CD4-positive, alpha-beta T cell treated with Interleukin-21 for 1 hour (primary cell): ENCODE data around the gene SLBP.

Experiments used
- DNase-seq: peaks from one replicate; pipeline ENCODE4 v3.0.0-alpha.2; 2020

SLBP gene

DNA sequence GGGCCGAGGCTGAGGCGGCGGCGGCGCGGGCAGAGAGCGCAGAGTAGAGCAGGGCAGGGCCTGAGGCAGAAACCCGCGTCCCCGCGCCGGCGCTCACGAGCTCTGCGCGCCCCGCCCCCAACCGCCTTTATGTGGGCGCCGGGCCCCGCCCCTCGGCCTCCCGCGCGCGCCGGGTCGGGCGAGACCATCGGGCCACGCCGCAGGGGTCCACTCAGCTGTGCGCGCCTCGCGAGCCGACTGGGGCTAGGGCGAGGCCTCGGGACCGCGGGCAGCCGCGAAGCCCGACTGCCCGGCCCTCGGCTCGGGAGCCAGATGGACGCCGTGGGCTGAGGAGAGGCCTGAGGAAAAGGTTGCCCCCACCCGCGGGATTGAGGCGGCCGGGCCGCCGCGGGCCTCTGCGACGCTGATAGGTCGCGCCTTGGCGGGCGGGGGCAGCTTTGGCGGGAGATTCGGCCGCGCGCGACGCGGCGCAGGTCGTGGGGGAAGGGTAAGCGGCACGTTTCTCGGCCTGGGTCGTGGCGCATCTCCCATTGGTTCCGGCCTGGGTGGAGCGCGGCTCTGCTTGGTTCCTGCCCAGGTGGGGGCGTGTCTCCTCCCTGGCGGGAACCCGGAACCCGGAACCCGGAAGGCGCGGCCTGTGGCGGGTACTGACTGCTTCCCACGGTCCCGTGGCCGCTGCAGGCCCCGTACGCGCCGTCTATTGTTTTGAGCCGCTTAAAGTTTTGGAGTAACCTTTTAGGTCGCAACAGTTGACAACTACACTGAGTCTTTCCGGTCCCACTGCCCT is at the start of gene SLBP:
Gene SLBP (minus strand): TSS at position 104 of the 787 bp plus-strand sequence. CDS start 131 bp downstream, outside the sequence.
- peak; percentile 99 for DNase-seq

DNA sequence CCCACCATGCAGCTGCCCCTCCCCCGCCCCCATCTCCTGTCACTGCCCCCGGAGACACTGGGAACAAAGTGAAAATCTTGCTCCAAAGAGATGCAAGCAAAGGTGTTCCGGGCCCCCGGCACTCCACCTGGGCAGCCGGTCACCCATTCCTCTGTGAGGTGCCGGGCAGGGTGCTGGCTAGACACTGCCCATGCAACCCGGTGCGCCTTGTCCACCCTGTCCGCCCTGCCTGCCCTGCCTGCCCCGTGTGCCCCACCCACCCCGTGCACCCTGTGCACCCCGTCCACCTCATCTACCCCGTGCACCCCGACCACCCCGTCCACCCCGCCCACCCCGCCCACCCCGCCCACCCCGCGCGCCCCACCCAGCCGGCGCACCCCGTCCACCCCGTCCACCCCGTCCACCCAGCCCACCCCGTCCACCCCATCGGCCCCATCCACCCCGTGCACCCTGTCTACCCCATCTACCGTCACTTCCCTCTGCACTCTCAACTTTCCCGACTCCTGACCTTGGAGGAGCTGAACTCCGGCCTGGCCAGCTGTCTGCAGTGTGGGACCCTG is 49.1 kb upstream of the SLBP start:
- DNase-seq, result no peak

DNA sequence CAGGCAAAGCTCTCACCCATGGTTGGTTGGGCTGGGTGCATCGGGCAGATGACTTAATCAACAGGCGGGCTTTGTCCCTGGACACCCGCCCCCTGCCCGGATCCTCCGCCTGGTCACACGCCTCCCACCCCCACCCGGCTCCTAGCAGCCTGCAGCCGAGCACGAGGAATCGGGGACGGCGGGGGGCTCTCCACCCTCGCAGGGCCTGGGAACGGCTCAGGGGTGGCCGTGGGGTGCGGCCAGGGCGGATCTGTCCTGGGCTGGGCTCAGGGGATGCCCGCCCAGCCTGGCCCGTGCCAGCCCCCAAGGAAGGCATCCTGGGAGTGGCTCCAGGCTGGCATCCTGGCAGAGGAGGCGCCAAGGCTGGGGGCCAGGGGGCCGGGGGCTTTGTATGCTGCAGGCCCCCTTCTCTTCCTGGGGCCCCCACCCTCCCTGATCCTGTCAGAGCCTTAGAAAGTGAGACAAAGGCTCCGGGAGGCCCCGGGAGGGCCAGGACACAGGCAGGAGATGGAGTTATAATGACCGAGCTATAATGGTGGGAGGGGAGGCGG is 48.5 kb upstream of the SLBP start:
- no peak for DNase-seq

DNA sequence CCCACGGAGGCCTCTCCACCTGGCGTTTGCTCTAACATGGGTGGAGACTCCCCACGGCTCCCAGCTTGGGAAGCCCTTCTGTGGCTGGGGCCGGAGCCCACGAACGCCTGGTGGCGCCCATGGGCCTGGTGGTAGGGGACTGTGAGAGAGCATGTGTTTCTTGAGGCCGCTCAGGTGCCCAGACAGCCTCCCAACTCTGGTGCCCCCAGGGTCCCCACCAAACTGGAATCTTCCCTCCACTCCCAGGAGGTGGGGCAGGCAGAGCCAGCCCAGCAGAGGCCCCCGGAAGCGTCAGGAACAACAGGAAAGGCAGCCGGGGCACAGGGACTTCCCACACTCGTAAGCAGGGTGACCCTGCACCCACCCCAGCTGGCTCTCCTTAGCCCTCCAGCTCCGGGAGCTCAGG is 47.7 kb upstream of the SLBP start:
- no peak for DNase-seq

DNA sequence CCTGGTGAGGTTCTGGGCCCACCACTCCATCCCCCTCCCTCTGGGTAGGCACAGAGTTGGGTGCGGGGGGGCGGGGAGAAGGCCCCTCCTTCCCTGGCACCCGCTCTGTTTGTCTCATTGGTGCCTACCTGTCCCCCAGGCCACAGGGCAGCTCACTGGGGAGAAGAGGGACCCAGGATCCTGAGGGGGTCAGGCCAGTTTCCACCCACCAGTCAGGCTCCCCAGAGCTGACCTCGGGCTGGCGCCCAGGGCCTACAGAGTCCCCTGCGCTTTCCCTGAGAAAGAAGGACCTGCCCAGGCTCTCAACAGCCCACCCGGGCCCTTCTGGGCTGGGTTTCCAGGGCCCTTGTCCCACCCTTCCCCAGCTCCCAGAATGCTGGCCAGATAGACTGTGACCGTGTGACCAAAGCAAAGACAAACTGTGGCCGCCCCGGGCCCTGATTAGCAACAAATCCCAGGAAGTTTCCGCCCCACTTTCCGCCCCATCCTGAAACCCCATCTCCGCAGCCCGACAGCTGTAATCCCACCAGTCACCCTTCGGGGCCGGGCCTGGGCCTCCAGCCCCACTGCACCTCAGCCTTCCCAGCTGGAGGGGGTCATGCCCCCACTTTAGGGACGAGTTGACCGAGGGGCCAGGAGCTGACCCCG is 47.2 kb upstream of the SLBP start:
- DNase-seq, result no peak

DNA sequence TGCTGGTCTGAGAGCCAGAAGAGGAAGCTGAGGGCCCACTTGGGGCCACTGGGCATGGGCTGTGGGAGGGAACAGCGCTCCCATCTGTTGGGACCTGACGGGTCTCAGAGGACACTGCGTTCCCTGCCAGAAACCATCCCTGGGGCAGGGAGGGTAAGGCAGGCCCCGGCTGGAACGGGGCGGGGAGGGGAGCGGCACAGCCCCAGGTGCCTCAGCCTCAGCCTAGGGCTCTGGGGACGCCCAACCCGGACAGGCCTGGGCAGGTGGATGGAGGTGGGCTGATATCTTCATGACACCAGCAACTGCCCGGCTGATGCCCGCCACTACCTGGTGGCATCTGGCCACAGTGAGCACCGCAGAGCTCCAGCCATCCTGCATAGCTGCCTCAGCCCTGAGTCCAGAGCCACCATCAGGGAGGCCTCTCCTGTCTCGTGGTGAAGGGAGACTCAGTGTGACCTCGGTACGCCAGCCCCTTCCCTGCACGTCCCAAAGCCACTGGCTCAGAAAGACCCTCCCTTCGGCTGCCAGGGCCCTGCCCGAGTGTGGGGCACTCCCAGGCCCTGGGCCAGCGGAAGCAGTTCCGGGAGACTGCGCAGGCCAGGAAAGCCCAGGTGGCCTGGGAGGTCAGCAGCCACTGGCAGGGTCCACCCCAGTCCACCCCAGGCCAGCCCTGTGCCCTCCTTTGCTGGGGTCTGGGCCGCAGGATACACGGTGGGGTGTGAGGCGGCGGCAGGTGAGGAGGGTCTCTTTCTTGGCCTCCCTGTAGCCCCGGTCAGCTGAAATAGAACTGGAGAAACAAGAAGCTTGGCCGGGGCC is 46.4 kb upstream of the SLBP start:
- no peak for DNase-seq

DNA sequence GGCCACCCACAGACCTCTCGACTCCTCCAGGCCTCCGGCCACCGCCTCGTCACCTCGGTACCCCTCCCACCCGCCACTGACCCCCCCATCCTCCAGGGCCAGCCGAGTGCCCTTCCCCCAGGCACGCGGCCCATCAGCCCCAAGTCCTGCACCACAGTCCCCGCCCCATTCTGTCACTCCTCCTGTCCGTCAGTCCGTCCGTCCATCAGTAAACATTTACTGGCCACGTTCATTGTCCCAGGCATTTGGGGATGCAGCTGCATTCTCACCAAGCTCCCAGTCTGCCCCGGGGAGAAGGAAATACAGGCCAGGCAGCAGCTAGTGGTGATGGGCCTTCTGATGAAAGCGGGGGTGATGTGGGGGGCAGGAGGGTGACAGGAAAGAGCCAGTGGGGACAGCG is 45.7 kb upstream of the SLBP start:
- no peak for DNase-seq

DNA sequence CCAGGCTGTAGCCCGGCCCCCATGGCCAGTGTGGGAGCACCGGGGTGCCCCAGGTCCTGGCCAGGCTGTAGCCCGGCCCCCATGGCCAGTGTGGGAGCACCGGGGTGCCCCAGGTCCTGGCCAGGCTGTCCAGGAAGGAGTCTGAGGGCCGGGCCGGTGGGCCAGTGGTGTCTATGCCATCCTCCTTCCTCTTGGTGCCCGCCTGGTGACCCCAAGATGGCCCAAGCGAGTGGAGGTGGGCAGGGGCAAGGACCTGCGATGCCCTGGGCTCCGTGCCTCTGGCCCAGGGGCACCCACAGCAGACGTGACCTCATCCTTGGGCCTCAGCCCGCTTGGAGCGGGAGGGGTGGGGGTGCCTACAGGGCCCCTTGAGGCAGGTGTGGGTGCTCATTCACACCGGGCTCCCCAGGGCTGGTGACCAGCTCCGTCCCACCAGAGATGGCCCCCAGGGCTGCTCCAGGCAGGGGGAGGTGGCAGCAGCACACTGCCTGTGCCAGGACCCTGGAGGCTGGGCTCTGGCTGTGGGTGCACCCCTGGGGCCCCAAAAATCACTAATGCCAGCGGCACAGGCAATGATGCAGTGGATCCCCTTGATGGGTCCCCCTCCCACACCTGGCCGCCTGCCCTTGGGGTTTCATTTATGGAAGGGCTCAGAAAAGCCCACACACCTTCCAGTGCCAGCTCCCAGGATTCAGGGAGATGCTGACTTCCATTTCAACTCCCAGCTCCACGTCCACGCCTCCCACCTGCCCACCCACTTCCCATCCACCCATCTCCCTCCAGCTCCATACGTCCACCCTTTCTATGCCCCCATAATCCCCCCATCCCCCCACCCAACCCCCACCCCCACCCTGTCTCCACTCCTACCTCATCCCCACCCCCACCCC is 45.0 kb upstream of the SLBP start:
- no peak for DNase-seq

DNA sequence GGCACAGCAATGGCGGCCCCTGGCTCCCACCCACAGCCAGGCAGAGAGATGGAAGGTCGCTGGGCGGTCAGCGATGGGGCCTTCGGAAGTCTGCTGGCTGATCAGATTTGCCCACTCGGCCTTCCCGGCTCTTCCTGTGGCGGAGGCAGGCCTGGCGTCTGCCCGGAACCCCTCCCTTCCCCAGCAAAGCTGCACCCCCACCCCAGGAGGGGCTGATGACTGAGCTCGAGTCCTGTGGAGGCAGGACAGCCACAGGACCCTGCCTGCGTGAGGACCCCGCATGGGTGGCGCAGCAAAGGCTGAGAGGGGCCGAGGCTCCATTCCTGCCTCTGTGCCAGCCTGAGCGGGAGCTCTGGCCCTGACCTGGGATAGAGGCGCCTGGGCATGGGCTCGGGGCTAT is 44.0 kb upstream of the SLBP start:
- no peak for DNase-seq

DNA sequence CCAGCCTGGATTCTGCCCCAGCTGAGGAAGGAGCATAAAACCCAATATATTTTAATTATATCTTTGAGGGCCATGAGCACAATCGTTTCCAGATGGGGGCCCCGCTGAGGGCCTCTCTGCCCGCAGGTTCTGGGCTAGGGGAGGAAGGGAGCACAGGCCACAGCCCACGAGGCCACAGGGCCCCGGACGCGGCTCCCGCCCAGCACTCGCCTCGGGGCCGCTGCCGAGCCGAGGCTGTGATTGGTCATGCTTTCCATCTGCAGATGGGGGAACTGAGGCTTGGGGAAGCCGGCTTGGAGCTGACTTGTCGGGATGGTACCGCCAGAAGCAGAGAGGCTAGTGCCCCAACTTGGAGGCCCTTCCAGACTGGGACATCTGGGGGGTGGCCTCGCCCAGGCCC is 43.2 kb upstream of the SLBP start:
- no peak for DNase-seq

DNA sequence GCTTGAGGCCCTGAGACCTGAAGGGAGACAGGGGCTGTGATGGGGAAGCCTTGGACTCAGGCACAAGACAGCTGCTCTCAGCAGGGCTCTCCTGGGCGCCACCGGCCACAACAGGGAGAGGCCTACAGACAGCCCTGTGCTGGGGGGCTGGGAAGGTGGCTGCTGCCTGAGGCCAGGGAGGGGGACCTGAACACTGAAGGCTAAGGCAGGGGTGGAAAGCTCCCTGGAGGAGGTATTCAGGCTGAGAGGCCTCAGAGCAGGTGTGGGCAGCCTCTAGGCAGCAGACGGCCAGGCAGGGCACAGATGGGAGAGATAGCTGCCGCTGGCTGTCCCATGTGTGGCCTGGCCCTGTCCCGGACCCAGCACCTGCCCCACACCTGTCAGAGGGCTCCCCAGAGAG is 42.2 kb upstream of the SLBP start:
- DNase-seq, result no peak

DNA sequence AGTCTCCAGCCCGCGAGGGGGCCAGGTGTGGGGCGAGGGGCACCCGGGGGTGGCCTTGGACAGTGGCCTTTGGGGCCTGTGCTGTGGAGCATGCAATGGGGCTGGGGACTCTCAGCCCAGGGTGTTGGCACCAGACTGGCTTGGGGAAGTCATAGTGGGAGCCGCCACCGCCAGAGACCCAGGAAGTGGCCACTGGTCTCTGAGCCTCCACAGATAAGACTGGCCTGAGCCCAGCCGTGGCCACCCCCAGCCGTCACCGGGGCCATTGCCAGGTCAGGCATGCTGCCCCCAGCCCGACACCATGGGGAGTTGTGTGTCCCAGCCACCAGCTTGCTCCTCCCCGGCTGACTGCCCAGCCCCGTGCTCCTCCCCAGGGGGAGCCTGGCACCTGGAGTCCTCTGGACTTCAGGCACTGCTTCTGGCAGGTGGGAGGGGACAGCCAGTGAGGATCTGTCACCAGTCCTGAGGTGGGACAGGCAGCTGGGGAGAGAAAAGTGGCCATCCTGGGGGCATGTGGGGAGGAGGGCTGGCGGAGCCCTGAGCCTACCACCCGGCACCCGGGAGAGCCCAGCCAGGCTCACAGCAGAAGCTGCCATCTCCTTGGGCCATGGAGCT is 41.7 kb upstream of the SLBP start:
- DNase-seq, result no peak

DNA sequence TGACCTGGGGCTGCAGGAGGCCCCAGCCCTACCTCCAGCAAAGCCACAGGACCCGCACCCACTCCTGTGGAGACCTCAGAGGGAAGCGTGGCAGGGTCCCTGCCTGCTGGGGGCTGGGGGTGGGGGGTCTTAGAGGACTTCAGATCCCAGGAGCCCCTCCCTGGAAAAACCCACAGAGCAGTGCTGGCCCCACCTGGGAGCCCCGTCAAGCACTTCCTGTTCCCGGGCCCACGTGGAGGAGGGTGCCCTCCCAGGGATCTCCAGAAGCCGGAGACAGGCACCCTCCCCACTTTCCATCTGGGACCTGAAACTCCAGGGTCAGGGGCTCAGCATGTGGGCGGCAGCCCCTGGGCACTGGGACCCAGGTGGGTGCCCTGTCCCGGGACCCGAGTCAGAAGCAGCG is 41.2 kb upstream of the SLBP start:
- DNase-seq, result no peak

DNA sequence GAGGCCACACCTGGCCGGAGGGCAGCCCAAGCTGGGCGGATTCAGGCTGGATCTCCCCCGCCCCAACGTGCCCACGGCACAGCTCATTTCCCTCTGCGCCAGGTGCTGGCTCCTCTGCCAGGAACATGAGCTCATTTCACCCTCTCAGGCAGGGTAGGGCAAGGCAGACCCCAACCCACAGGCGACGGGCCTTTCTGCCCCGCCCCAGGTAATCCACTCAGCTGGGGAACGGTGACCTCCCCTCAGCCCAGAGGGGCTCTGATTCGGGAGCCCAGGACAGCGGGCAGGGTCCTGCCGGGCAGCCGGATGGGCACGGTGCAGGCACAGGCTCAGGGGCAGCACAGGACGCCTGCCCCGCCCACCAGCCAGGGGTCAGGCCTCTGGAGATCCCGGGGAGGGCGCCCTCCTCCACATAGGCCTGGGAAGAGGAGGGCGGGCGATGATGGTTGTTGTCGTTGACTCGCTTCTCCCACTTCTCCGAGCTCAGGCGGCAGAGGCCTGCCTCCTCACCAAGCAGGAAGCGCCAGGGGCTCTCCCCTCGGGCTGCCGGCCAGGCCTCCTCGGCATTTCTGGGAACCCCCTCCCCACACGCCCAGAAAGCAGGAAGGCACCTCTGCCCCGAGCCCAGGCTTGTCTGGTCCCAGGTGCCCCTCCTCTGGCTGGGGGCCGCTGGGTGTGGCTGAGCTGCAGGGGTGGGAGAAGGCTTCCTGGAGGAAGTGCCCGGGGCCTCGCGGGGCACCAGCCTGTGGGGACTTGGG is 40.3 kb upstream of the SLBP start:
- peak; percentile 23 for DNase-seq

DNA sequence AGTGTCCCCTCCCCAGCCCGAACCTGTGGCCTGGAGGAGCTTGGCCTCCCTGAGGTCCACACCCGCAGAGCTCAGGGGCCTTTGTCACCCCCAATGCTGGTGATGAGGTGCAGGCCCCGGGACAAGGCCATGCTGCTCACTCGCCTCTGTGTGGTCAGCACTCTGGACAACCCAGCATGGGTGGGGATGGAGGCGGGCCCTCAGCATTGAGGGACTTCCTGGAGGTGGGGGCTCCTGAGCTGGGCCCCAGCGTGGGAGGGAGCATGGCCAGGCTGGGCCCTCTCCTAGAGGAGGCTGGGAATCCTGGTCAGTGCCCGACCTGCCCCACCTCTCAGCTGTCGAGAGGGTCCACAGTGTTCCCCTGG is 39.8 kb upstream of the SLBP start:
- no peak for DNase-seq

DNA sequence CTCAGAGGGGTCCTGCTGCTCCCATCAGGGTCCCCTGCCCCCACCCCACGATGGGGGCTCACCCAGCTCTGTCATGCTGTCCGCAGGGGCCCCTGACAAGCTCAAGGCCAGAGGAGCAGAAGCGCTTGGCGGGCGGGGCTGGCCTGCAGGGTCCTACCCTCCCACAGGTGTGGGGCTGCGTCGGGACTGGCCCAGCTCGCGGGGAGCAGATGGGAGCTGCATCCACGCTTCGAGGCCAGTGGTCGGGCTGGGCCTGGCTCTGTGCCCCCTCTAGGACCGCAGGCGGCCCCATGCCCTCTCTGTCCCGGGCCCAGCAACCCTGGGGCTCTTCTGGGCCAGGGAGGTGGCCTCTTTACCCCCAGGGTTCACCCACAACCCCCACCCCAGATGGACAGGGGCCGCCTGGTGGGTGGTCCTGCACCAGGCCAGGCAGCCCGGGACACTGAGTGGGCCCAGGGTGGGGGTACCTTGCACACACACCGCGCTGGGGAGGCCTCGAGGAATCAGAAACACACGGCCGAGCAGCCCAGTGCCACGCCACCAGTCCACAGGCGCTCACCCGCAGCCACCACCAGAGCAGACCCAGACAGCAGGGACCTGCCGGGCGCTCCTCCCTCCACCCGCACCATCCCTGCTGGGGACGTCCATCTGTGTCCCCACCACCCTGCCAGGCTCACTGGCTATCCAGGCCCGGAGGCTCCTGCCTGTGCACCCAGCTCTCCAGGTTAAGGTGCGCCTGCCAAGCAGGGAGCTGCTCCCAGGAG is 39.2 kb upstream of the SLBP start:
- no peak for DNase-seq

DNA sequence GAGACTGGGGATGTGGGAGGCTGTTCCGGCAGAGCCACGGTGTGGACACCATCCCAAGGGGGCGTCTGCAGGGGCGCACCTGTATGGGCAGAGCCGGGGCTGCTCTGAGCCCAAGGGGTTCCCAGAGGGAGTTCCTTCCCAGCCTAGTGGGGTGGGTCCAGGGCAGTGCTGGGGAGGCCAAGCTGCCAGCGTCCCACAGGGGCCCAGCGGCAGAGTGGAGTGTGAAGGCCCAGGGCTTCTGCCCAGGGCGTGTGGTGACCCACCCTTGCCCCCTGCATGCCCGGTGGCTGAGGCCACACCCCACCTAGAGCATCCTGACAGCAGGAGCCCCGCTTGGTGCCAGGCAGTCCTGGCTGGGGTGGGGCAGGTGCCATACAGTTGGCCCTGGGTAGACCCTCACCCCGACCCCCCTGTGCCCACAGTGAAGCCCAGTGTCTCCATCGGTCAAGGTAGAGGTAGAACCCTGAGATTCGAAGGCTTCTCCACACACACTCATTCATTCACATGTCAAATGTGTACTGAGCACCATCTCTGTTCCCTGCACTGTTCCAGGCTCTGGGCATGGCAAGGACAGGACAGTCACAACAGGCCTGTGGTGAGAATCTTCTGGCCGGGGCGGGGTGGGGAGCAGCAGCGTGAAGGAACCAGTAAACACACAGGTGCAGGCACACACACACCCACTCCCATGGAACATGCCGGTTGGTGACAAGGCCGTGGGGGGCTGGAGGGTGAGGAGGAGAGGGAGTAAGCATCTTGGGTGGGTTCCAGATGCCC is 38.4 kb upstream of the SLBP start:
- no peak for DNase-seq

DNA sequence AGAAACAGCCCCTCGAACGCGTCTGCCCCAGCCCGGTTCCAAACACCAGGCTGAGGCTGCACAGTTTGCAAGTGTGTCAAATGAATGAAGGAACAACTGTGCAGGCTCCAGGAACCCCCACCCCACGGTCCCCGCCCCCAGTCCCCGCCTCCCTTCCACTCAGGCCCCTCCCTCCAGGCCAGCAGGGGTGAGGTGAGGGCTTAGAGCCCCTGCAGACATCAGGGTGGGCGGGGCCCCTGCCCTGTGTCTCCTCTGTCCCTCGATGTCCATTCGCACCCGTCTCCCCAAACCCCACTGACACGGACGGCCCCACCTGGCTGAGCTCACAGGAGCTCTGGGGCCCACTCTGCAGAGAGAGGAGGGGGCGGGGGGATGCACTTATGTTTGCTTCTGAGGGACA is 37.7 kb upstream of the SLBP start:
- no peak for DNase-seq

DNA sequence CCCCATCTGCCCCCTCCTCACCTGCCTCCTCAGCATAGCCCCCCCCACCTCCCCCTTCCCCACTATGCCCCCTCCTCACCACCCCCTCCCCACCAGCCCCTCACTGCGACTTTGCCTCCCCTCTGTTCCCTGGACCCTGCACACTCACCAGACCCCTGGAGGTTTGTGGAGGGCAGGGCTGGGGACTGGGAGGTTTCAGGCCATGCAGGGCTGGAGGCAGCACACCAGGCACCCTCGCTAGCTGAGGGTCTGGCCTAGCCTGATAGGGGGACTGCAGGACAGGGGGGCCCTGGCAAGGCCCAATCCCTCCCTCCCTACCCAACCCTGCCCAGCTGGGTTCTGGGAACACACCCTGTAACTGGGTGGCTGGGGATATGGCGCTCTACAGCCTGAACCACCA is 37.3 kb upstream of the SLBP start:
- no peak for DNase-seq
